ENCODE measurements around the gene RCAN1.
"Not testable (repeated sequence)": the region's sequence is repeated elsewhere in the genome, so short reads cannot be mapped to it uniquely, and the experiment has no call there.

Gene RCAN1

DNA sequence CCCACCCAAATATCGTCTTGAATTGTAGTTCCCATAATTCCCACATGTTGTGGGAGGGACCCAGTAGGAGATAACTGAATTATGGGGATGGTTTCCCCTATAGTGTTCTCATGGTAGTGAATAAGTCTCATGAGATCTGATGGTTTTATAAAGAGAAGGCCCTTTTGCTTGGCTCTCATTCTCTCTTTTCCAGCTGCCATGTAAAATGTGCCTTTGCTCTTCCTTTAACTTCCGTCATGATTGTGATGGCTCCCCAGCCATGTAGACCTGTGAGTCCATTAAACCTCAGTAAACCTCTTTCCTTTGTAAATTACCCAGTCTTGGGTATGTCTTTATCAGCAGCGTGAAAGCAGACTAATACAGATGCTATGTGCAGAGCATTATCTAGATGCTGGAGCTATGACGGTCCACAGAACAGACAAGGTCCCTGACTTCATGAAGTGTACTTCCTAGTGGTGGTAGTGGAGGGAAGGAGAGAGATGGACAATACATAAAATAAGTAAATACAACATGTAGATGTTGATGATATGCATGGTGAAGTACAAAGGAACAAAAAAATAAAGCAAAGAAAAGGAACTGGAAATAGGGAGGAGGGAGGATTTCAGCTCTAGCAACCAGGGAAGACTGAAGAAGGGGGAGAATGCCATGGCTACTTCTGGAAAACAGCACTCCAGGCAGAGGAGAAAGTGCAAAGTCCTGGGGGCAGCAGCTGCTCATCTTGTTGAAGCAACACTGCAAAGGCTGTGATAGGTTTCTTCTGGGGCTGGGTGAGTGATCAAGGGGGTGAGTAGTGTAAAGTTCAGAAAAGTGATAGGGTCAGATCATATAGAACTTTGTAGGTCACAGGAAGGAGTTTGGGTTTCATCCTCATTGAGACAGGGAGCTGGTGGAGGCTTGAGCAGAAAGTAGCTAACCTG is 6.8 kb upstream of the RCAN1 start:
- no peak for DNase-seq (ENCODE audit: low read depth in 2 of 2)

GRCh38 chr21:34619841-34620665 is 5.1 kb upstream of the RCAN1 start:
- DNase-seq (ENCODE audit: low read depth in 2 of 2) = no peak

DNA sequence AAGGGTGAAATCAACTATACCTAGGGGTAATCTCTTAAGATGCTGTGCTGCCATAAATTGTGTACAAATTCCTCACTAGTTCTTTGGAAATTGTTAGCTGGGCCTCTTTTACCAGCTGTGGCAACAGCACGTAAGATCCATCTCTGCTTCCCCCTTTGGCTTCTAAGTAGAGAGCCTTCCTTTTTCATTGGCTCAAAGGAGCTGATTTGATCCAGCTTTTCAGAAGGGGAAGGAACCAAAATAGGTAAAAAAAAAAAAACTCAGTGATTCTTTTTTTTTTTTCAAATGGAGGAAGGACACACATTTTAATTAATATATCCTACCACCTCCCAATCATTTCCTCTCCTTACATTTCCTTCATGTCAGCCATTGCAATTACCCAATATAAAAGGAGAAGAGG is 4.0 kb upstream of the RCAN1 start:
- DNase-seq (ENCODE audit: low read depth in 2 of 2) = no peak

GRCh38 chr21:34617753-34618339 is 2.9 kb upstream of the RCAN1 start:
- no peak for DNase-seq (ENCODE audit: low read depth in 2 of 2)

DNA sequence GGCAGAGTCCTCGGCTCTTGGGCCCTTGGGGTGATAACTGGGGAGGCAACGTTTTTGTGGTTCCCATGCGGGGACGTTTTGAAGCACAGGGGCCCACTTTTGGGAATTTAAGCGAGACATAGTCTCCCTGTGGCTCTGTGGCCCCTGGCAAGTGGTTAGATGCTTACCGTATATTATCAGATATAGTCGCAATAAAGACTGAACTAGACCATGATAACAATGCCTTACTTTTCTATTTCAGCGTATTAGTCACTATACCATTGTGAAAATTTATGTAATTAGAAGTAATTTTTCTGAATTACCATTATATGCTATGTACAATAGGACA is 538 bp upstream of the RCAN1 start:
- DNase-seq (ENCODE audit: low read depth in 2 of 2) = no peak

- no peak for DNase-seq (ENCODE audit: low read depth in 2 of 2)
Measured at GRCh38 chr21:34613679-34614627, 960 bp downstream of the RCAN1 start.

GRCh38 chr21:34612557-34612956 is 2.4 kb downstream of the RCAN1 start:
- DNase-seq (ENCODE audit: low read depth in 2 of 2) = no peak

DNA sequence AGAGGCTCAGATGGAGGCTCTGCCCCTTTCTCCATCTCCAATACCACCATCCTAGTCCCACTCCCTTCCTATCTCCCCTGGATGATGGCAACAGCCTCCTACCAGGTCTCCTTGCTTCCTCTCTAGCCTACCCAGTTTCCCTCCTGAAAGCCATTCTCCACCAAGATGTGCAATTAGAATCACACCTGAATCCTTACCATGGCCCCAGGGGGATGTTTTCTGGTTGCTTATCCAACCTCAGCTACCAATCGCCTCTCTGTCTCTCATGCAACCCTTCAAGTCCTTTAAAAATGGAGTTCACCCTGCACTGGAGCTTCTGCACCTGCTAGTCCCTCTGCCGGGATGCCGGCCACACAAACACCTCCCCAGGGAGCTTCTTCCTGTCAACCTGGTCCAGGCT is 2.9 kb downstream of the RCAN1 start:
- DNase-seq (ENCODE audit: low read depth in 2 of 2) = no peak

- no peak for DNase-seq (ENCODE audit: low read depth in 2 of 2)
Measured at GRCh38 chr21:34611528-34611927, 3.4 kb downstream of the RCAN1 start.

DNA sequence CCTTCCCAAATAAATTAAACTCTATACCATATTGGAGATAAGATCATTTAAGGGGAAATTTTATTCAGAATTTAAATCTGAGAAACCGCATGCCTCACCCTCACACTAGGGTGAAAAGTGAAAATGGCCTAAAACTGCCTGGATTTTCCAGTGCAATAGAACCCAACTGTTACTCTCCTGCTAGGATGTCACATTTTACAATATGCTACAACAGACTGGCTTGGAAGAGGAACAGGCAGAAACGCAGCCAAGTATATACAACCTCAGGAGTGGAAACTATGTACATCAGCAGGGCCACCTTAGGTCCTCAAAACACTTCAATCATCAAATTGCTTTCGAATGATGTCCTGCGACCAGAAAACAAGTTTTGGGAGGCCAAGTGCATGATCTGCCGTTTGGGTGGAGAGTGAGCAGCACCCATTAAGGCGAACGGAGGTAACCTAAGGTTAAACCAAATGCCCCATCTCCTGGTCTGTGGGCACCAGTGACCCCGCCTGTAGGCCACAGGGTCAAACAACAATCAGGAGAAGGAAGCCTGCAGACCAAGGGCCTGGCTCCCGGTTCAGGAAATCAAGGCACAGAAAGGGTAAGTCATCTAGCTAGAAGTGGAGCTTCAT is 4.9 kb downstream of the RCAN1 start:
- no peak for DNase-seq (ENCODE audit: low read depth in 2 of 2)

- DNase-seq (ENCODE audit: low read depth in 2 of 2) = no peak
Measured at GRCh38 chr21:34609244-34609932, 5.5 kb downstream of the RCAN1 start.

GRCh38 chr21:34607376-34607775 is 7.5 kb downstream of the RCAN1 start:
- not testable (repeated sequence) for DNase-seq (ENCODE audit: low read depth in 2 of 2)

DNA sequence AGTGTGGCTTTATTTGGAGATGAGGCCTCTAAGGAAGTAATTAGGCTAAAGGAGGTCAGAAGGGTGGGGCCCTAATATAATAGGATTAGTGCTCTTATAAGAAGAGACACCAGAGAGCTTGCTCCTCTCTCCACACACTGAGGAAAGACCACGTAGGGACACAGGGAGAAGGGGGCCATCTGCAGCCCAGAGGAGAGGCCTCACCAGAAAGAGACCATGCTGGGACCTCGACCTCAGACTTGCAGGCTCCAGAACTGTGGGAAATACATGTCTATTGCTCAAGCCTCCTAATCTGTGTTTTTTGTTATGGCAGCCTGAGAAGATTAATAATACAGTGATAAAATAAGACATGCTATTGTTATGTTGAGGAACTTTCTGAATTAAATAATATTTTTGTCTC is 8.3 kb downstream of the RCAN1 start:
- DNase-seq (ENCODE audit: low read depth in 2 of 2) = no peak

DNA sequence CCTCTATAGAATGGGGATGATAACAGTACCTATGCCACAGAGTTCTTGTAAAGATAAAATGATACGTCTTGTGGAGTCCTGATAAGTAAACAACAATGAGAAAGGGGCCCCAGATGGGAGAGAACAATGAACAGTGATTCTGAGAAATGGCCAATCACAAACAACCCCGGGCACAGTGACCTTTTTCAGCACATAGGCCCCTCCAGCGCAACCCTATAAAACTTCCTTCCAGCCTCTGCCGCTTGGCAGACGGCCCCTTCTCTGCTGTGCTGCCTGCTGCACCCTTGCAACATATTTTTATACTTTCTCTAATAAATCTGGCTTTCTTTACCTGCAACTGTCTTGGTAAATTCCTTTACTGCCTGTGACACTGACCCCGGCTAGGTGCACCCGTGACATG is 8.9 kb downstream of the RCAN1 start:
- no peak for DNase-seq (ENCODE audit: low read depth in 2 of 2)

GRCh38 chr21:34604956-34605355 is 10.0 kb downstream of the RCAN1 start:
- DNase-seq (ENCODE audit: low read depth in 2 of 2) = not testable (repeated sequence)

GRCh38 chr21:34604556-34604955 is 10.4 kb downstream of the RCAN1 start:
- DNase-seq (ENCODE audit: low read depth in 2 of 2) = no peak

- DNase-seq (ENCODE audit: low read depth in 2 of 2) = no peak
Measured at GRCh38 chr21:34603710-34604057, 11.2 kb downstream of the RCAN1 start.

GRCh38 chr21:34603002-34603709 is 11.8 kb downstream of the RCAN1 start:
- DNase-seq (ENCODE audit: low read depth in 2 of 2) = peak; percentile 24 to 29

GRCh38 chr21:34602061-34602460 is 12.9 kb downstream of the RCAN1 start:
- DNase-seq (ENCODE audit: low read depth in 2 of 2) = no peak

Data from fibroblast of skin of left quadriceps (primary cell).